Suprapubic skin (tissue), 3 donors: Measurements from ENCODE around the gene MED26.

Experiments
- POLR2AphosphoS5 ChIP-seq, 3 donors: sonication (generic); formaldehyde crosslinking; IDR thresholded peaks; one replicate each; pipeline ENCODE4 v1.6.1; 2017; ENCODE audit warnings: antibody characterized with exemption in 3 of 3
- TF ChIP-seq, protein P1 (sequence below), 2 donors: fragments of 200-600 bp in 1 of 2; fragments of 450-650 bp in 1 of 2; sonication (generic) in 1 of 2; IDR thresholded peaks; one replicate each; pipeline ENCODE4 v1.5.1; 2016 to 2019; ENCODE audit warnings: antibody characterized with exemption in 2 of 2, mild to moderate bottlenecking in 1 of 2, moderate library complexity in 1 of 2

DNA sequence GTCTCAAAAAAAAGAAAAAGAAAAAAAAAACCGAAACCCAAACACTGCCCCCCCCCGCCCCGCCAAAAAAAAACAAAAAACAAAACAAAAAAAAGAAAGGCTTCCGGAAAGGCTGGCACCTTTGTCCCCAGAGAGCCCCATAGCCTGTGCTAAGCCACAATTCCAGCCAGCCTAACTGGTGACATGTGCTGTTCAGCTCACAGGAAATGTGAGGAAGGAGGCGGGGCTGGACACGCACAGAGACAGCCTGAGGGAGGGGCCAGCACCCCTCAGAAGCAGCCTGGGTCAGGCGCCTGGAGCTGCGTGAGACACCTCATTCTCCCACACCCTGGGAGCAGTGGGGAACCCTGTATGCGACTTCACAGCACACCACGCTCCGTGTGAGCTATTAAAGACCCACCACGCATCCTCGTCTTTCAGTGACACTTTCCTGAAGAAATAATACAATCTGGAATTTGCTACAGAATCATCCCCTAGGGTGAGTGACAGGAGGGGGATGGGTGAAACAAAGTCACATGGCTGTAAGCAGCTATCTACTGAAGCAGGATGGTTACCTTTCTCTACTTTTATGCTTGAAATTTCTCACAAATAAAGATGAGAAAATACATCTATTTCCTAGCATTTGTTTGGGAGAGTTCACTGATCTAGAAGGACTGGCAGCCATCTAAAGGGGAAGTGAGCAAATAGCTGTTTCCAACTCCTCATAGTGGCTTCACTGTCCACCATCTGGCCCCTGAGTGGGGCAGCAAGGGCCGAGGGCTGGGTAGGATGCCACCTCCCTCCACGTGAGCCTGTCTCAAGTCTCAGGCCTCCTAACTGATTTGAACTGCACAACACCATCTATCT is 43.5 kb downstream of the MED26 start:
- TF ChIP-seq, protein P1, sequence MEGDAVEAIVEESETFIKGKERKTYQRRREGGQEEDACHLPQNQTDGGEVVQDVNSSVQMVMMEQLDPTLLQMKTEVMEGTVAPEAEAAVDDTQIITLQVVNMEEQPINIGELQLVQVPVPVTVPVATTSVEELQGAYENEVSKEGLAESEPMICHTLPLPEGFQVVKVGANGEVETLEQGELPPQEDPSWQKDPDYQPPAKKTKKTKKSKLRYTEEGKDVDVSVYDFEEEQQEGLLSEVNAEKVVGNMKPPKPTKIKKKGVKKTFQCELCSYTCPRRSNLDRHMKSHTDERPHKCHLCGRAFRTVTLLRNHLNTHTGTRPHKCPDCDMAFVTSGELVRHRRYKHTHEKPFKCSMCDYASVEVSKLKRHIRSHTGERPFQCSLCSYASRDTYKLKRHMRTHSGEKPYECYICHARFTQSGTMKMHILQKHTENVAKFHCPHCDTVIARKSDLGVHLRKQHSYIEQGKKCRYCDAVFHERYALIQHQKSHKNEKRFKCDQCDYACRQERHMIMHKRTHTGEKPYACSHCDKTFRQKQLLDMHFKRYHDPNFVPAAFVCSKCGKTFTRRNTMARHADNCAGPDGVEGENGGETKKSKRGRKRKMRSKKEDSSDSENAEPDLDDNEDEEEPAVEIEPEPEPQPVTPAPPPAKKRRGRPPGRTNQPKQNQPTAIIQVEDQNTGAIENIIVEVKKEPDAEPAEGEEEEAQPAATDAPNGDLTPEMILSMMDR (IDR thresholded peaks at IDR 0.05): no peak
- no peak for TF ChIP-seq POLR2AphosphoS5 (IDR thresholded peaks at IDR 0.05)
